Measurements from ENCODE around the gene MAGEB17.

GRCh38 chrX:16210061-16210460, 42.8 kb downstream of the MAGEB17 start:
- TF ChIP-seq USF1 (IDR thresholded peaks at IDR 0.05; ENCODE audit: borderline replicate concordance, low read depth) (no peak), JUND (IDR thresholded peaks at IDR 0.05) (no peak), USF2 (IDR thresholded peaks at IDR 0.05; ENCODE audit: borderline replicate concordance, low read depth, low read length) (no peak), PBX3 (IDR thresholded peaks at IDR 0.05) (no peak), CTCF (IDR thresholded peaks at IDR 0.05) (no peak), GABPA (IDR thresholded peaks at IDR 0.05; ENCODE audit: low read depth) (no peak), MAX (IDR thresholded peaks at IDR 0.05; ENCODE audit: low read depth) (no peak), NFIC (IDR thresholded peaks at IDR 0.05; ENCODE audit: borderline replicate concordance) (no peak), RCOR1 (IDR thresholded peaks at IDR 0.05; ENCODE audit: low read length) (no peak), POLR2AphosphoS5 (IDR thresholded peaks at IDR 0.05; ENCODE audit: low read depth, low read length) (no peak), ELF1 (IDR thresholded peaks at IDR 0.05) (no peak)
